Mammary epithelial cell (primary cell): Measurements from ENCODE around the gene CARD16.

Source experiments
- EZH2 ChIP-seq: IDR thresholded peaks from 2 replicates; pipeline ENCODE4 v1.6.1; 2012; ENCODE audit warnings: low read length, inconsistent platforms, borderline replicate concordance
- TF ChIP-seq, protein P1 (sequence below), 2 donors: IDR thresholded peaks in 1 of 2; conservative IDR thresholded peaks in 1 of 2; 2 replicates each; pipeline ENCODE4 v1.5.1; 2011 to 2012; ENCODE audit warnings: inconsistent platforms in 2 of 2, low read length in 2 of 2, mild to moderate bottlenecking in 2 of 2, control low read depth in 1 of 2, low read depth in 1 of 2; ENCODE audit not compliant: insufficient read depth in 1 of 2; ENCODE audit errors: extremely low read depth in 1 of 2

GRCh38 chr11:105046898-105047579, 1.9 kb upstream of the CARD16 start:
- TF ChIP-seq, protein P1, sequence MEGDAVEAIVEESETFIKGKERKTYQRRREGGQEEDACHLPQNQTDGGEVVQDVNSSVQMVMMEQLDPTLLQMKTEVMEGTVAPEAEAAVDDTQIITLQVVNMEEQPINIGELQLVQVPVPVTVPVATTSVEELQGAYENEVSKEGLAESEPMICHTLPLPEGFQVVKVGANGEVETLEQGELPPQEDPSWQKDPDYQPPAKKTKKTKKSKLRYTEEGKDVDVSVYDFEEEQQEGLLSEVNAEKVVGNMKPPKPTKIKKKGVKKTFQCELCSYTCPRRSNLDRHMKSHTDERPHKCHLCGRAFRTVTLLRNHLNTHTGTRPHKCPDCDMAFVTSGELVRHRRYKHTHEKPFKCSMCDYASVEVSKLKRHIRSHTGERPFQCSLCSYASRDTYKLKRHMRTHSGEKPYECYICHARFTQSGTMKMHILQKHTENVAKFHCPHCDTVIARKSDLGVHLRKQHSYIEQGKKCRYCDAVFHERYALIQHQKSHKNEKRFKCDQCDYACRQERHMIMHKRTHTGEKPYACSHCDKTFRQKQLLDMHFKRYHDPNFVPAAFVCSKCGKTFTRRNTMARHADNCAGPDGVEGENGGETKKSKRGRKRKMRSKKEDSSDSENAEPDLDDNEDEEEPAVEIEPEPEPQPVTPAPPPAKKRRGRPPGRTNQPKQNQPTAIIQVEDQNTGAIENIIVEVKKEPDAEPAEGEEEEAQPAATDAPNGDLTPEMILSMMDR (conservative IDR thresholded peaks at IDR 0.05 in 1 of 2, IDR thresholded peaks at IDR 0.05 in 1 of 2; ENCODE audit: extremely low read depth in 1 of 2, insufficient read depth in 1 of 2, low read depth in 1 of 2, low read length in 2 of 2) = no peak
- TF ChIP-seq EZH2 = no peak
